ENCODE measurements around the gene PPIB. TPM values are rescaled to one million over a fixed set of nuclear protein-coding genes. Genes with fewer than 3 reads are reported as not detected.

PPIB gene
- total RNA-seq, 2 experiments from 2014 or later: 308 to 386 TPM

DNA sequence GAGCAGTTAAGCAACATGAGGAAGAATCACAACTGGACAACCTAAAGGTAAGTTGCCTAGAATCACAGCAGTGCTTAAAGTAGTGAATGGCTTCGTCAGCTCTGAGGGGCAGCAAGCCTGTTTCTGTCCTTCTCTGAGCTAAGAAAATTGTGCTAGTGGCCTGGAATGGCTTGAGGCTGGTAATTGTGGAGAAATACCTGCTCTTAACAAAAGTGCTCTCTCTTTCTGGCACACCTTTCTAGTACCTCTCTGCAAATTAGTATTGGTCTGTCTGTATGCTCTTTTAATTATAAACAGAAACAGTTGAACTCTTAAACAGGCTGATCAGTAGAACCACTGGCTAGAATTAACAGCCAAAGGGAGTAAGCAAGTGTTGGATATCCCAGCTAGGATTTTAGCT, 55.5 kb downstream of the PPIB start:
- peaks cover 10% of the 10 kb centered on the region for H3K36me3 Mint-ChIP-seq
- DNase-seq (no peak), ATAC-seq (no peak)
- H3K9me3 Mint-ChIP-seq (ENCODE audit: low read depth): no peaks in the 10 kb centered on the region
- no peak overlapping the region for H3K4me3 Mint-ChIP-seq
- H3K4me1 Mint-ChIP-seq: peaks cover 33% of the 10 kb centered on the region
- no peak overlapping the region for H3K27ac Mint-ChIP-seq
- H3K27me3 Mint-ChIP-seq: no peaks in the 10 kb centered on the region
- CTCF ChIA-PET: interaction anchor here (1.0 kb wide), 2 partner anchors 12 to 46 kb away, joined by 3 read pairs; no protein-coding TSS in a partner anchor

Other genes with a start within 250 kb of the PPIB start
- gene DAPK2, start 116.5 kb downstream of the PPIB start, total RNA-seq: 10 to 100 TPM; 14.1 to 15.0 TPM
- gene CIAO2A, start 69.2 kb downstream of the PPIB start, total RNA-seq: 10 to 100 TPM; 66.4 to 80.2 TPM
- gene SNX1, start 67.0 kb downstream of the PPIB start, total RNA-seq: 100 to 1,000 TPM; 108 to 114 TPM
- gene SNX22, start 11.3 kb downstream of the PPIB start, total RNA-seq: under 1 TPM; 0.21 to 0.35 TPM
- 10 to 100 TPM; 26.9 to 30.5 TPM for gene CSNK1G1, start 193.2 kb upstream of the PPIB start, total RNA-seq
- gene PCLAF, start 218.4 kb upstream of the PPIB start, total RNA-seq: 100 to 1,000 TPM; 138 to 139 TPM
- gene TRIP4, start 224.8 kb upstream of the PPIB start, total RNA-seq: 10 to 100 TPM; 19.5 to 19.8 TPM

Measured in activated CD8-positive, alpha-beta memory T cell treated with anti-CD3 and anti-CD28 coated beads, Interleukin-2, amount 10 ng/mL, durations not matched to agents 7 days and 5 days (primary cell).